ENCODE measurements around the gene SEC24D. TPM values are rescaled to one million over a fixed set of nuclear protein-coding genes. Genes with fewer than 3 reads are reported as not detected.

Gene SEC24D
- total and polyA plus RNA-seq, 2 experiments from 2014 or later, result 37.6 to 94.8 TPM

DNA sequence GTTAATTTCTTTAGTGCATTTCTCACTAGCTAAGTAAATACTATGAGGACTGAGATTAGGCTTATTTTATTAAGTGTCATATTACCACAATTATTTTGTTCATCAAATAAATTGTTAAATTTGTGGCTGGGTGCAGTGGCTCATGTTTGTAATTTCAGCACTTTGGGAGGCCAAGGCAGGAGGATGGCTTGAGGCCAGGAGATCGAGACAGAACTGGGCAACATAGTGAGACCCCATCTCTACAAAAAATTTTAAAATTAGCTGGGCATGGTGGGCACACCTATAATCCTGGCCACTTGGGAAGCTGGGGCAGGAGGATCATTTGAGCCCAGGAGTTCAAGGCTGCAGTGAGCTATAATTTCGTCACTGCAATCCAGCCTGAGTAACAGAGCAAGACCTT, 6.8 kb downstream of the SEC24D start (continued):
- TF ChIP-seq, protein P1, sequence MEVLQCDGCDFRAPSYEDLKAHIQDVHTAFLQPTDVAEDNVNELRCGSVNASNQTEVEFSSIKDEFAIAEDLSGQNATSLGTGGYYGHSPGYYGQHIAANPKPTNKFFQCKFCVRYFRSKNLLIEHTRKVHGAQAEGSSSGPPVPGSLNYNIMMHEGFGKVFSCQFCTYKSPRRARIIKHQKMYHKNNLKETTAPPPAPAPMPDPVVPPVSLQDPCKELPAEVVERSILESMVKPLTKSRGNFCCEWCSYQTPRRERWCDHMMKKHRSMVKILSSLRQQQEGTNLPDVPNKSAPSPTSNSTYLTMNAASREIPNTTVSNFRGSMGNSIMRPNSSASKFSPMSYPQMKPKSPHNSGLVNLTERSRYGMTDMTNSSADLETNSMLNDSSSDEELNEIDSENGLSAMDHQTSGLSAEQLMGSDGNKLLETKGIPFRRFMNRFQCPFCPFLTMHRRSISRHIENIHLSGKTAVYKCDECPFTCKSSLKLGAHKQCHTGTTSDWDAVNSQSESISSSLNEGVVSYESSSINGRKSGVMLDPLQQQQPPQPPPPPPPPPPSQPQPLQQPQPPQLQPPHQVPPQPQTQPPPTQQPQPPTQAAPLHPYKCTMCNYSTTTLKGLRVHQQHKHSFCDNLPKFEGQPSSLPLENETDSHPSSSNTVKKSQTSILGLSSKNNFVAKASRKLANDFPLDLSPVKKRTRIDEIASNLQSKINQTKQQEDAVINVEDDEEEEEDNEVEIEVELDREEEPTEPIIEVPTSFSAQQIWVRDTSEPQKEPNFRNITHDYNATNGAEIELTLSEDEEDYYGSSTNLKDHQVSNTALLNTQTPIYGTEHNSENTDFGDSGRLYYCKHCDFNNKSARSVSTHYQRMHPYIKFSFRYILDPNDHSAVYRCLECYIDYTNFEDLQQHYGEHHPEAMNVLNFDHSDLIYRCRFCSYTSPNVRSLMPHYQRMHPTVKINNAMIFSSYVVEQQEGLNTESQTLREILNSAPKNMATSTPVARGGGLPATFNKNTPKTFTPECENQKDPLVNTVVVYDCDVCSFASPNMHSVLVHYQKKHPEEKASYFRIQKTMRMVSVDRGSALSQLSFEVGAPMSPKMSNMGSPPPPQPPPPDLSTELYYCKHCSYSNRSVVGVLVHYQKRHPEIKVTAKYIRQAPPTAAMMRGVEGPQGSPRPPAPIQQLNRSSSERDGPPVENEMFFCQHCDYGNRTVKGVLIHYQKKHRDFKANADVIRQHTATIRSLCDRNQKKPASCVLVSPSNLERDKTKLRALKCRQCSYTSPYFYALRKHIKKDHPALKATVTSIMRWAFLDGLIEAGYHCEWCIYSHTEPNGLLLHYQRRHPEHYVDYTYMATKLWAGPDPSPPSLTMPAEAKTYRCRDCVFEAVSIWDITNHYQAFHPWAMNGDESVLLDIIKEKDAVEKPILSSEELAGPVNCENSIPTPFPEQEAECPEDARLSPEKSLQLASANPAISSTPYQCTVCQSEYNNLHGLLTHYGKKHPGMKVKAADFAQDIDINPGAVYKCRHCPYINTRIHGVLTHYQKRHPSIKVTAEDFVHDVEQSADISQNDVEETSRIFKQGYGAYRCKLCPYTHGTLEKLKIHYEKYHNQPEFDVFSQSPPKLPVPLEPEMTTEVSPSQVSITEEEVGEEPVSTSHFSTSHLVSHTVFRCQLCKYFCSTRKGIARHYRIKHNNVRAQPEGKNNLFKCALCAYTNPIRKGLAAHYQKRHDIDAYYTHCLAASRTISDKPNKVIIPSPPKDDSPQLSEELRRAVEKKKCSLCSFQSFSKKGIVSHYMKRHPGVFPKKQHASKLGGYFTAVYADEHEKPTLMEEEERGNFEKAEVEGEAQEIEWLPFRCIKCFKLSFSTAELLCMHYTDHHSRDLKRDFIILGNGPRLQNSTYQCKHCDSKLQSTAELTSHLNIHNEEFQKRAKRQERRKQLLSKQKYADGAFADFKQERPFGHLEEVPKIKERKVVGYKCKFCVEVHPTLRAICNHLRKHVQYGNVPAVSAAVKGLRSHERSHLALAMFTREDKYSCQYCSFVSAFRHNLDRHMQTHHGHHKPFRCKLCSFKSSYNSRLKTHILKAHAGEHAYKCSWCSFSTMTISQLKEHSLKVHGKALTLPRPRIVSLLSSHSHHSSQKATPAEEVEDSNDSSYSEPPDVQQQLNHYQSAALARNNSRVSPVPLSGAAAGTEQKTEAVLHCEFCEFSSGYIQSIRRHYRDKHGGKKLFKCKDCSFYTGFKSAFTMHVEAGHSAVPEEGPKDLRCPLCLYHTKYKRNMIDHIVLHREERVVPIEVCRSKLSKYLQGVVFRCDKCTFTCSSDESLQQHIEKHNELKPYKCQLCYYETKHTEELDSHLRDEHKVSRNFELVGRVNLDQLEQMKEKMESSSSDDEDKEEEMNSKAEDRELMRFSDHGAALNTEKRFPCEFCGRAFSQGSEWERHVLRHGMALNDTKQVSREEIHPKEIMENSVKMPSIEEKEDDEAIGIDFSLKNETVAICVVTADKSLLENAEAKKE (CRISPR knock-in tag; IDR thresholded peaks at IDR 0.05), result no peak
- TF ChIP-seq ZNF331 (CRISPR knock-in tag; IDR thresholded peaks at IDR 0.05; ENCODE audit: low read depth), result no peak
- TF ChIP-seq CTCF (conservative IDR thresholded peaks at IDR 0.05; ENCODE audit: low read depth in 2 of 2), result no peak

DNA sequence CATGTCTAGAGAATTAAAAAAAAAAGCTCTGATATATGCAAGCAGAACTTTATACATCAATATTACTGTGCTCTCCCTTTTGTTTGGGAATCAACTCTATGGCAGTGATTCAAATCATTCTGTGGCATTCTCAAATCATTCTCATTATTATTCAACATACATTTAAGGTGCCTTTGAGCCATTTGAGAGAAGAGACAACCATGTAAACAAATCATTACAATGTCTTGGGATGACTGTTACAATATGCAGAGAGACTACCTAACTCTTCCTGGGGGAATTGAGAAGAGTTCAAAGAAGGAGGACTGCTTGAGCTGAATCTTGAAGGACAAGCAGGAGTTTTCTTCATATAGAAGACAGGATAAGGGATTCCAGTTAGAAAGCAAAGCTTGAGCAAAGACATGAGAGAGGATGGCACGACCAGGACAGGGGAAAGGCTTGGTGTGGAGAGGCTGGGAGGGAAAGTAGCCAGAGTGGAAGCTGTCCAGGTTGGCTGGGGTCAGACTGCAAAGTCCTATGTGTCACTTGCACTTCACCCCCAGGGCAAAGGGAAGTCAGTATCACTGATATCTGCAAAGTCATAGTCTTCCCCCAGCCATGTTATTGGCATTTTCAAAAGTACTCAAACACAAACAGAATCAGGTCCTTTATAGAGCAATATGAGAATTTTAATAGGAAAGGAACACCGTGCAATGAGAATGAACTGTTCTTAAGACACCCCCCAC, 9.0 kb downstream of the SEC24D start:
- ATAC-seq, result peak; percentile 48
- peak overlapping the region; percentile 53 for H3K4me2 ChIP-seq
- peaks cover 53% of the 10 kb centered on the region for H3K36me3 Mint-ChIP-seq (ENCODE audit: low read depth)
- no peak for TF ChIP-seq POLR2AphosphoS5 (IDR thresholded peaks at IDR 0.05; ENCODE audit: low read depth)
- TF ChIP-seq, protein P1 (CRISPR knock-in tag; IDR thresholded peaks at IDR 0.05), result 0 out of 2 replicates have a peak, but pooled peaks have one; percentile 13
- TF ChIP-seq NANOG (IDR thresholded peaks at IDR 0.05; ENCODE audit: borderline replicate concordance), result no peak; the same call in 1 of the 2 replicates

More for the DNA sequence above, 9.0 kb downstream of the SEC24D start:
- Histone ChIP-seq H3K4me1 (ENCODE audit: insufficient read depth) (peaks cover 39% of the 10 kb centered on the region), H3K36me3 (ENCODE audit: insufficient read depth) (peaks cover 26% of the 10 kb centered on the region), H3K27me3 (ENCODE audit: insufficient read depth) (no peaks in the 10 kb centered on the region), H4K20me1 (replicated peaks; ENCODE audit: insufficient read depth) (peaks cover 25% of the 10 kb centered on the region), H3K79me2 (replicated peaks; ENCODE audit: insufficient read depth) (peaks cover 100% of the 10 kb centered on the region), H3K9me2 (ENCODE audit: insufficient read depth) (no peaks in the 10 kb centered on the region), H2AFZ (no peak overlapping the region), H3F3A (replicated peaks; ENCODE audit: low read depth) (0 out of 2 replicates have a peak, but pooled peaks cover 7% of the 10 kb centered on the region), H3K4me3 (peak overlapping the region; percentile 33), H3K27ac (ENCODE audit: low read depth) (peak overlapping the region; percentile 67)
- Mint-ChIP-seq H3K4me3 (peak overlapping the region; percentile 35), H3K9me3 (no peaks in the 10 kb centered on the region), H3K27ac (peak overlapping the region; percentile 87), H3K27me3 (ENCODE audit: insufficient read depth, low read depth, poor library complexity) (peaks cover 2% of the 10 kb centered on the region), H3K4me1 (peaks cover 38% of the 10 kb centered on the region)
- DNase-seq (ENCODE audit: low spot score), result peak; percentile 21
